Breast epithelium (tissue), 4 donors: ENCODE data around the gene RANBP17. TPM values are rescaled to one million over a fixed set of nuclear protein-coding genes. Genes with fewer than 3 reads are reported as not detected.
"Not testable (repeated sequence)": the region's sequence is repeated elsewhere in the genome, so short reads cannot be mapped to it uniquely, and the experiment has no call there.

Source experiments
- DNase-seq, 2 donors: peaks; one replicate each; pipeline ENCODE4 v3.0.0-alpha.2; 2019; ENCODE audit warnings: low spot score in 2 of 2
- H3K27ac ChIP-seq, 2 donors: fragments of 200-600 bp; sonication (generic) in 1 of 2; one replicate each; pipeline ENCODE4 v1.5.1; 2016 to 2019; ENCODE audit warnings: mild to moderate bottlenecking in 1 of 2
- H3K27me3 ChIP-seq, 2 donors: fragments of 200-600 bp; sonication (generic) in 1 of 2; one replicate each; pipeline versions ENCODE4 v1.5.1 to v1.6.0; 2017 to 2019; ENCODE audit warnings: control low read depth in 1 of 2, mild to moderate bottlenecking in 1 of 2
- H3K36me3 ChIP-seq: fragments of 200-600 bp; one replicate; pipeline ENCODE4 v1.5.1; 2019
- H3K4me1 ChIP-seq, 2 donors: fragments of 200-600 bp; sonication (generic); one replicate each; pipeline ENCODE4 v1.5.1; 2016 to 2019; ENCODE audit warnings: control low read depth in 1 of 2
- H3K4me3 ChIP-seq, 3 donors: fragments of 200-600 bp; sonication (generic); 1 replicate in 2 of 3; 2 replicates in 1 of 3; pipeline ENCODE4 v1.5.1; 2016 to 2019; ENCODE audit warnings: mild to moderate bottlenecking in 3 of 3, moderate library complexity in 2 of 3
- H3K9me3 ChIP-seq, 2 donors: fragments of 200-600 bp; sonication (generic) in 1 of 2; one replicate each; pipeline ENCODE4 v1.5.1; 2016 to 2019; ENCODE audit warnings: control low read depth in 1 of 2
- CTCF ChIP-seq, 3 donors: fragments of 450-650 bp; IDR thresholded peaks; one replicate each; pipeline ENCODE4 v1.5.1; 2016 to 2017; ENCODE audit warnings: antibody characterized with exemption in 3 of 3, mild to moderate bottlenecking in 3 of 3, moderate library complexity in 3 of 3
- POLR2A ChIP-seq: fragments of 450-650 bp; IDR thresholded peaks from one replicate; pipeline ENCODE4 v1.6.1; 2016; ENCODE audit warnings: antibody characterized with exemption, mild to moderate bottlenecking, moderate library complexity
- POLR2AphosphoS5 ChIP-seq, 3 donors: sonication (generic); formaldehyde crosslinking; IDR thresholded peaks; one replicate each; pipeline ENCODE4 v1.6.1; 2017; ENCODE audit warnings: antibody characterized with exemption in 3 of 3
- intact Hi-C: fragments of 100-400 bp; cut with DNase I; formaldehyde crosslinking; loops from one replicate; pipeline ENCODE4 v1.15.1; 2023; ENCODE audit warnings: low total_unique reads
- total RNA-seq, 3 donors: library from RNA; depleted of rRNA; stranded (reverse); fragments of >200 nt; gene quantifications; one replicate each; pipeline ENCODE4 v1.1.0, GENCODE V29; 2016

Gene RANBP17
- total RNA-seq, 3 donors from 2014 or later: 6.9 to 28.4 (median 13.4) TPM

DNA sequence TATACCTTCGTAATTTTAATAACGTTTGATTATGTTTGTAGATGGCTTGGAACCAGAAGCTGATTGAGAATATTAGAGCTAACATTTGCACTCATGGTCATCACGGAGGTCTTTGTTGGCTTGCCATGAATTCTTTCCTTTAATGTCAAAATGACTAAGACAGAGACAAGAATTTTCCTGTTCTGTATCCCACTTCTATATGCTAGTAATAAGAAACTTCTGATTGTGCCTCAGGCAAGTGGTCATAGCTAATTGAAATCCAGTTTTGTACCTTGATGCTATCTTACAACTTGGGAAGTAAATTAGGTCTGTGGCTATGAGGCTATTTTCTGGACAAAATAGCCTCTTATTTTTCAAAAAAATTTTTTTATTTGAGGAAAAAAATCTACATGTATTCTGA is 167.6 kb downstream of the RANBP17 start:
- TF ChIP-seq POLR2A (no peak), CTCF (IDR thresholded peaks at IDR 0.05) (no peak), POLR2AphosphoS5 (IDR thresholded peaks at IDR 0.05) (no peak)

DNA sequence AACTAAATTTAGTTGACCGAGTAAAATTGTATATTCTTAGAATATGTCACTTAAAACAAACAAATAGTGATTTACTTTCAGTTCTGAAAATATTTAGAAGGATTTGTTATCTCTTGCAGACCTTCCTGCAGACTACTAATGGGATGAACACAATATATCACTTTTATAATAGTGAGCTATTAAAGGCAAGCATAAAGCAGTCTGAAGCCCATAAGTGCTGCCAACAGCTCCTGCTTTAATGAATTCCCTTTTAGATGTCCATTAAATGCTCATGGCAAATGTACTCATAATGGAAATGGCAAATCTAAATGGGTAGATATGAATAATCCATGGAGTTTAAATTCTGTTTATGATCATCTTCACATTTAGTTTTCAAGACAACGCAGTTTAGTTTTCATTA is 170.2 kb downstream of the RANBP17 start:
- intact Hi-C loops: no loop called here
- TF ChIP-seq POLR2A (no peak), POLR2AphosphoS5 (IDR thresholded peaks at IDR 0.05) (no peak), CTCF (IDR thresholded peaks at IDR 0.05) (no peak)
- H3K36me3 ChIP-seq: no peaks in the 10 kb centered on the region
- no peak overlapping the region for H3K27ac ChIP-seq
- no peaks in the 10 kb centered on the region for H3K4me1 ChIP-seq
- DNase-seq: no peak
- H3K4me3 ChIP-seq: no peak overlapping the region
- no peaks in the 10 kb centered on the region for H3K9me3 ChIP-seq
- H3K27me3 ChIP-seq: no peaks in the 10 kb centered on the region

More for the DNA sequence above, 167.6 kb downstream of the RANBP17 start:
- no peak for DNase-seq
- Histone ChIP-seq H3K4me1 (no peaks in the 10 kb centered on the region), H3K9me3 (no peaks in the 10 kb centered on the region), H3K27me3 (no peaks in the 10 kb centered on the region), H3K4me3 (no peak overlapping the region), H3K36me3 (no peaks in the 10 kb centered on the region), H3K27ac (no peak overlapping the region)
- intact Hi-C loops: loop anchor here (5.0 kb wide), 1 partner anchor 68 kb away; no protein-coding TSS in a partner anchor

- TF ChIP-seq CTCF (IDR thresholded peaks at IDR 0.05): no peak
- no peak for TF ChIP-seq POLR2AphosphoS5 (IDR thresholded peaks at IDR 0.05)
- no peak for TF ChIP-seq POLR2A
- Histone ChIP-seq H3K27me3 (no peaks in the 10 kb centered on the region), H3K36me3 (no peaks in the 10 kb centered on the region), H3K27ac (no peak overlapping the region), H3K9me3 (no peaks in the 10 kb centered on the region), H3K4me1 (no peaks in the 10 kb centered on the region), H3K4me3 (no peak overlapping the region)
- no peak for DNase-seq
- intact Hi-C loops: no loop called here
These were observed 170.7 kb downstream of the RANBP17 start for GRCh38 chr5:171032435-171032973.

- H3K36me3 ChIP-seq, H3K4me1 ChIP-seq, DNase-seq, intact Hi-C loops, H3K27ac ChIP-seq, H3K9me3 ChIP-seq, H3K4me3 ChIP-seq, H3K27me3 ChIP-seq: not testable (repeated sequence)
These were observed 180.1 kb downstream of the RANBP17 start for GRCh38 chr5:171041893-171042292.

DNA sequence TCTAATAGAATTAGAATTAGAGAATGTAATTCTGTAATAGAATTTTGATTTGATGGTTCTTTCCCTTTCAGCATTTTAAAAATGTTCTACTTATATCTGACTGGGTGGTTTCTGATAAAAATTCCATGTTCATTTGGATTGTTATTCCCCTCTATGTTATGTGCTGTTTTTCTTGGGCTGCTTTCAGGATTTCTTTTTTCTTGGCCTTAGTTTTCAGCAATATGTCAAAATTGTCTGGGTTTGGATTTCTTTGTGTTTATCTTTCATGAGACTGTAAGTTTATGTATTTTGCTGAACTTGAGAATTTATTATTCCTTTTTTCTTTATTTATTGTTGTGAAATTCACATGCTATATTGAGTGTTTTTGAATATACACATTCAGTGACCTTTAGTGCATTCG is 189.1 kb downstream of the RANBP17 start:
- no peak overlapping the region for H3K4me3 ChIP-seq
- intact Hi-C loops: no loop called here
- no peaks in the 10 kb centered on the region for H3K36me3 ChIP-seq
- TF ChIP-seq POLR2A: no peak
- TF ChIP-seq POLR2AphosphoS5 (IDR thresholded peaks at IDR 0.05): no peak
- no peak for TF ChIP-seq CTCF (IDR thresholded peaks at IDR 0.05)
- no peak overlapping the region for H3K27ac ChIP-seq
- H3K4me1 ChIP-seq: no peaks in the 10 kb centered on the region
- peaks cover 0 to 10% of the 10 kb centered on the region in 2 donors for H3K9me3 ChIP-seq
- DNase-seq: no peak
- H3K27me3 ChIP-seq: no peaks in the 10 kb centered on the region
